Uterus (tissue), 4 donors: Measurements from ENCODE around the gene WDR46. TPM values are rescaled to one million over a fixed set of nuclear protein-coding genes. Genes with fewer than 3 reads are reported as not detected.
A peak's percentile ranks its signal among the peaks of the same experiment; 100 is the strongest.
"Not testable (repeated sequence)": the region's sequence is repeated elsewhere in the genome, so short reads cannot be mapped to it uniquely, and the experiment has no call there.

Source experiments
- DNase-seq, 2 donors: peaks; one replicate each; pipeline ENCODE4 v3.0.0-alpha.2; 2019 to 2020
- H3K27ac ChIP-seq, 2 donors: fragments of 200-600 bp; sonication (generic); 1 replicate in 1 of 2; 2 replicates in 1 of 2; pipeline ENCODE4 v1.5.1; 2016 to 2018
- H3K27me3 ChIP-seq, 2 donors: fragments of 200-600 bp; sonication (generic); one replicate each; pipeline ENCODE4 v1.5.1; 2018 to 2019; ENCODE audit warnings: control low read depth in 1 of 2
- H3K36me3 ChIP-seq, 2 donors: fragments of 200-600 bp; sonication (generic); one replicate each; pipeline ENCODE4 v1.5.1; 2019; ENCODE audit warnings: control low read depth in 1 of 2
- H3K4me1 ChIP-seq, 2 donors: fragments of 200-600 bp; sonication (generic); one replicate each; pipeline ENCODE4 v1.5.1; 2018 to 2019; ENCODE audit warnings: control low read depth in 1 of 2
- H3K4me3 ChIP-seq, 2 donors: fragments of 200-600 bp; sonication (generic); 1 replicate in 1 of 2; 2 replicates in 1 of 2; pipeline ENCODE4 v1.5.1; 2018 to 2019; ENCODE audit warnings: mild to moderate bottlenecking in 1 of 2
- H3K9me3 ChIP-seq, 2 donors: fragments of 200-600 bp; sonication (generic); one replicate each; pipeline ENCODE4 v1.5.1; 2019; ENCODE audit warnings: control low read depth in 1 of 2
- POLR2A ChIP-seq, 2 donors: fragments of 450-650 bp; IDR thresholded peaks; one replicate each; pipeline ENCODE4 v1.6.1; 2016; ENCODE audit warnings: antibody characterized with exemption in 2 of 2, mild to moderate bottlenecking in 1 of 2, moderate library complexity in 1 of 2
- intact Hi-C: fragments of 100-400 bp; cut with DNase I; formaldehyde crosslinking; loops from one replicate; pipeline ENCODE4 v1.15.1; 2023; ENCODE audit warnings: low total_unique reads
- total RNA-seq, 4 donors: library from RNA; depleted of rRNA in 3 of 4; stranded (reverse); fragments of >200 nt in 3 of 4; gene quantifications; one replicate each; pipeline versions ENCODE4 v1.1.0 to v1.2.4, GENCODE V29; 2014 to 2023
- TF ChIP-seq, protein P1 (sequence below), 4 experiments: fragments of 200-600 bp in 2 of 4; fragments of 450-650 bp in 2 of 4; sonication (generic) in 2 of 4; IDR thresholded peaks; one replicate each; pipeline ENCODE4 v1.5.1; 2016 to 2019; ENCODE audit warnings: antibody characterized with exemption in 4 of 4, mild to moderate bottlenecking in 2 of 4, moderate library complexity in 1 of 4
- donor health status: DM: yes; HTN: yes; CAD: no.

The WDR46 gene
- total RNA-seq, 4 donors from 2014 or later: 17.9 to 60.3 (median 31.7) TPM

- H3K4me1 ChIP-seq: peaks cover 5 to 7% of the 10 kb centered on the region in 2 donors
- no peaks in the 10 kb centered on the region for H3K36me3 ChIP-seq
- peak in 1 of 2 donors; percentile 72 for TF ChIP-seq POLR2A (IDR thresholded peaks at IDR 0.05)
- TF ChIP-seq, protein P1, sequence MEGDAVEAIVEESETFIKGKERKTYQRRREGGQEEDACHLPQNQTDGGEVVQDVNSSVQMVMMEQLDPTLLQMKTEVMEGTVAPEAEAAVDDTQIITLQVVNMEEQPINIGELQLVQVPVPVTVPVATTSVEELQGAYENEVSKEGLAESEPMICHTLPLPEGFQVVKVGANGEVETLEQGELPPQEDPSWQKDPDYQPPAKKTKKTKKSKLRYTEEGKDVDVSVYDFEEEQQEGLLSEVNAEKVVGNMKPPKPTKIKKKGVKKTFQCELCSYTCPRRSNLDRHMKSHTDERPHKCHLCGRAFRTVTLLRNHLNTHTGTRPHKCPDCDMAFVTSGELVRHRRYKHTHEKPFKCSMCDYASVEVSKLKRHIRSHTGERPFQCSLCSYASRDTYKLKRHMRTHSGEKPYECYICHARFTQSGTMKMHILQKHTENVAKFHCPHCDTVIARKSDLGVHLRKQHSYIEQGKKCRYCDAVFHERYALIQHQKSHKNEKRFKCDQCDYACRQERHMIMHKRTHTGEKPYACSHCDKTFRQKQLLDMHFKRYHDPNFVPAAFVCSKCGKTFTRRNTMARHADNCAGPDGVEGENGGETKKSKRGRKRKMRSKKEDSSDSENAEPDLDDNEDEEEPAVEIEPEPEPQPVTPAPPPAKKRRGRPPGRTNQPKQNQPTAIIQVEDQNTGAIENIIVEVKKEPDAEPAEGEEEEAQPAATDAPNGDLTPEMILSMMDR (IDR thresholded peaks at IDR 0.05): peak; percentile 26 to 79 (median 62)
- peak; percentile 68 to 76 for DNase-seq
- H3K9me3 ChIP-seq: no peaks in the 10 kb centered on the region
- no peaks in the 10 kb centered on the region for H3K27me3 ChIP-seq
- peak within 1 kb of the TSS; percentile 45 to 49 for H3K4me3 ChIP-seq
- H3K27ac ChIP-seq: peak within 1 kb of the TSS; percentile 82 to 88
- intact Hi-C loops: no loop called here
These were observed 12.0 kb downstream of the WDR46 start, which contains the start of gene B3GALT4 for GRCh38 chr6:33276864-33277662. Gene B3GALT4, plus strand, starts transcription at chr6:33277123. Its CDS starts 297 bp downstream, at chr6:33277420.

DNA sequence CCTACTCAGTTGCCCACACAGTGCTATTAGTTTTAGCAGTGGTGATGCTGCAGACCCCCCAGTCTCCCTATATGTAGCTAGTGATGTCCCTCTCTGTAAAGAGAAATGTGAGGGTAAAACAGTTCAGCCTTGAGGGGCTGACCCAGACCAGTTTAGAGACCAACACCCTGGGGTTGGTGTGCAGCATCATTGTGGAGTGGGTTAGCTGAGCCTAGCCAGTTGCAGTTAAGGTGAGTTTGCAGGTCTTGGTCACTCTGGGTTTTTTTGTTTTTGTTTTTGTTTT lies 12.5 kb downstream of the WDR46 start:
- no peak for TF ChIP-seq POLR2A (IDR thresholded peaks at IDR 0.05)
- TF ChIP-seq, protein P1 (IDR thresholded peaks at IDR 0.05): no peak
- H3K27me3 ChIP-seq: no peaks in the 10 kb centered on the region
- intact Hi-C loops: no loop called here
- H3K36me3 ChIP-seq: no peaks in the 10 kb centered on the region
- H3K4me3 ChIP-seq: peak overlapping the region; percentile 45 to 49
- H3K4me1 ChIP-seq: peaks cover 5 to 7% of the 10 kb centered on the region in 2 donors
- peak overlapping the region; percentile 82 to 88 for H3K27ac ChIP-seq
- no peaks in the 10 kb centered on the region for H3K9me3 ChIP-seq
- DNase-seq: no peak

- H3K9me3 ChIP-seq, H3K4me1 ChIP-seq, DNase-seq, intact Hi-C loops, H3K27me3 ChIP-seq, H3K36me3 ChIP-seq: not testable (repeated sequence)
- H3K4me3 ChIP-seq: peak overlapping the region in 1 of 2 donors; percentile 45
- H3K27ac ChIP-seq: peak overlapping the region; percentile 82 to 88
These were observed 13.1 kb downstream of the WDR46 start for GRCh38 chr6:33275795-33276580.

DNA sequence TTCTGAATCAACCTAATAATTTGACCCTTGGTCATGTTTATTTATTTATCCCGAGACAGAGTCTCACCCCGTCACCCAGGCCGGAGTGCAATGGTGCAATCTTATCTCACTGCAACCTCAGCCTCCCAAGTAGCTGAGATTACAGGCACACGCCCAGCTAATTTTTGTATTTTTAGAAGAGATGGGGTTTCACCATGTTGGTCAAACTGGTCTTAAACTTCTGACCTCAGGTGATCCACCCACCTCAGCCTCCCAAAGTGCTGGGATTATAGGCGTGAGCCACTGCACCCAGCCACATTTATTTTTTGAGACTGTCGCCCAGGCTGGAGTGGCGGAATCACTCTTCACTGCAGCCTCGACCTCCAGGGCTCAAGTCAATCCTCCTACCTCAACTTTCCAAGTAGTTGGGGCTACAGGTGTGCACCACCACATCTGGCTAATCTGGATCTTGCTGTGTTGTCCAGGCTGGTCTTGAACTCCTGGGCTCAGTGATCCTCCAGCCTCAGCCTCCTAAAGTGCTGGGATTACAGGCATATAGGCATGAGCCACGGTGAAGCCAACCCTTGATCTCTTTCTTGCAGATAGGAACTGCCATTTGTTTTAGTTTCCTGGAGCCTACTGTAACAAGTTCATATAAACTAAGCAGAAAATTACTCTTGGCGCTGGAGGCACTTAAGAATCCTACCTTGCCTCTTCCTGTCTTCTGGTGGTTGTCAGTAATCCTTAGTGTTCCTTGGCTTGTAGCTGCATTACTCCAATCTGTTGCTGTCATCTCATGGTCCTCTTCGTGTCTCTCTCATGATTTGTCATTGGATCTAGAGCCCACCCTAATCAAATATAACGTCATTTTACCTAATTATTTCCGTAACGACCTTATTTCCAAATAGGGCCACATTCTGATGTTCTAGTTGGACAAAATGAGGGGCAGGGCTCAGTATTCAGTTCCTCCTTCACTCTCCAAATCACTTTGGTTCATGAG lies 14.8 kb downstream of the WDR46 start:
- no peak for DNase-seq
- intact Hi-C loops: no loop called here
- Histone ChIP-seq H3K4me3 (no peak overlapping the region), H3K27ac (no peak overlapping the region), H3K4me1 (peaks cover 5 to 7% of the 10 kb centered on the region in 2 donors), H3K9me3 (no peaks in the 10 kb centered on the region), H3K36me3 (no peaks in the 10 kb centered on the region), H3K27me3 (no peaks in the 10 kb centered on the region)
- TF ChIP-seq POLR2A (IDR thresholded peaks at IDR 0.05): no peak
- TF ChIP-seq, protein P1 (IDR thresholded peaks at IDR 0.05): no peak
